ENCODE measurements around the gene RAD54L2. TPM values are rescaled to one million over a fixed set of nuclear protein-coding genes. Genes with fewer than 3 reads are reported as not detected.

Gene RAD54L2
- total RNA-seq = 26.0 and 37.2 TPM in 2 replicates

DNA sequence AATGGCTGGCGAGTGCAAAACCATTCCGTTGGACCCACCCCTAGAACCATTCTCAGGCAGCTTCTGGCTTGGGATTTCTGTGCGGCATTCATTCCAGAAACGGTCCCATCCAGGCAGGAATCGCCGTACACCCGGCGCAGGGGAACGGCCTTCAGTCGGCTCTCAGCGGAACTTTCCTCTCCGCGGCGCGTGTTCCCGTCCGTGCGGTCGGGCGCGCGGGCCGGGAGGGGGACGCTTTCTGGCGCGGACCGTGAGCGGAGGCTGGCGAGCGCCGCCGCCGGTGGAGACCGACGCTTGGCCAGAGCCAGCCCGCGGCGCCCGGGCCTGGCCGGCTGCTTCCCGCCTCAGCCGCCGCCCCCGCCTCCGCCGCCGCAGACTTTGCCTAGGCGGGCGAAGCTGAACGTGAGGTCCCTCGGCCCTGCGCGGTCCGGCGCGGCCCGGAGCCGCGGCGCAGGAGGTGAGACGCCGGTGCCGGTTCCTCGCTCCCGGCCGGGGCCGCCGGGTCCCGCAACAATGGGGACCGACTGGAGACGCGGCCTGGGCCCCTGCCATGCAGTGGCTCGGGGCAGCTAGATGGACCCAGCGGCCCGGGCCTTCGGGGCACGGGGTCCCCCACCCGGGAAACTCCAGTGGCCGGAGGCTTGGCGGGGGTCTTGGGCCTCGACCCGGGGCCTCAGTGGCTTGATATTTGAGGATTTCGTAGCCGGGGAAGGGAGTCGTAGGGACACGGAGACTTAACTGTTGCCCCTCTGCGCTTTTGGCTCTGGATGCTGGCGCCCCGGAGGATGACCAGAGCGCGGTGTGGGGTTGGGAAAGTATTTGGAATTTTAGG is at the start of gene RAD54L2:
TSS of gene RAD54L2 (plus strand) at position 261 of the 832 bp plus-strand sequence. CDS start 51,702 bp downstream, outside the sequence.

Other genes starting within 250 kb of the RAD54L2 start
- gene MANF, start 153.4 kb upstream of the RAD54L2 start, total RNA-seq = 91.8 and 678 TPM in 2 replicates
- gene RBM15B, start 147.4 kb upstream of the RAD54L2 start, total RNA-seq = 36.5 and 59.3 TPM in 2 replicates
- 17.9 and 19.8 TPM in 2 replicates for gene DCAF1, start 38.7 kb upstream of the RAD54L2 start, total RNA-seq
- gene TEX264, start 132.5 kb downstream of the RAD54L2 start, total RNA-seq = 42.1 and 51.4 TPM in 2 replicates
- under 0.01 TPM in 1 of 2 replicates, not detected in the other for gene GRM2, start 168.3 kb downstream of the RAD54L2 start, total RNA-seq
- not detected in 2 replicates for gene IQCF6, start 240.5 kb downstream of the RAD54L2 start, total RNA-seq

Data from placental pericyte (primary cell).